Activated T-helper 1 cell treated with Interleukin-2 at 50 U/mL for 16 hours (primary cell): Measurements from ENCODE around the gene ZCCHC9.
"Not testable (repeated sequence)": the region's sequence is repeated elsewhere in the genome, so short reads cannot be mapped to it uniquely, and the experiment has no call there.

Experiments used
- DNase-seq: peaks from one replicate; pipeline ENCODE4 v3.0.0-alpha.2; 2020; ENCODE audit warnings: low read depth

The ZCCHC9 gene

GRCh38 chr5:81301271-81302015 is at the start of gene ZCCHC9:
Gene ZCCHC9 (plus strand): TSS chr5:81301587. CDS start chr5:81304758, 3,171 bp downstream.
- DNase-seq, result peak; percentile 85

- DNase-seq, result no peak
These were observed 49.5 kb upstream of the ZCCHC9 start for GRCh38 chr5:81251922-81252321.

GRCh38 chr5:81252904-81253303 is 48.5 kb upstream of the ZCCHC9 start:
- DNase-seq, result no peak

- DNase-seq, result no peak
These were observed 47.5 kb upstream of the ZCCHC9 start for GRCh38 chr5:81253875-81254274.

- DNase-seq, result no peak
These were observed 46.4 kb upstream of the ZCCHC9 start for GRCh38 chr5:81254886-81255559.

- DNase-seq, result no peak
These were observed 44.6 kb upstream of the ZCCHC9 start for GRCh38 chr5:81256766-81257165.

GRCh38 chr5:81262796-81263195 is 38.6 kb upstream of the ZCCHC9 start:
- not testable (repeated sequence) for DNase-seq

- no peak for DNase-seq
These were observed 36.3 kb upstream of the ZCCHC9 start for GRCh38 chr5:81265101-81265500.

GRCh38 chr5:81268521-81269196 is 32.7 kb upstream of the ZCCHC9 start:
- DNase-seq, result no peak

GRCh38 chr5:81269751-81270393 is 31.5 kb upstream of the ZCCHC9 start:
- DNase-seq, result no peak

GRCh38 chr5:81270394-81271027 is 30.9 kb upstream of the ZCCHC9 start:
- not testable (repeated sequence) for DNase-seq

- DNase-seq, result no peak
These were observed 17.4 kb upstream of the ZCCHC9 start for GRCh38 chr5:81283976-81284375.

- DNase-seq, result no peak
These were observed 15.2 kb upstream of the ZCCHC9 start for GRCh38 chr5:81286059-81286617.

GRCh38 chr5:81288021-81288433 is 13.4 kb upstream of the ZCCHC9 start:
- DNase-seq, result no peak

- DNase-seq, result no peak
These were observed 11.2 kb upstream of the ZCCHC9 start for GRCh38 chr5:81290146-81290545.

GRCh38 chr5:81292130-81292529 is 9.3 kb upstream of the ZCCHC9 start:
- DNase-seq, result no peak

- not testable (repeated sequence) for DNase-seq
These were observed 7.4 kb upstream of the ZCCHC9 start for GRCh38 chr5:81294021-81294420.

- no peak for DNase-seq
These were observed 3.9 kb upstream of the ZCCHC9 start for GRCh38 chr5:81297531-81297930.

- no peak for DNase-seq
These were observed 491 bp upstream of the ZCCHC9 start for GRCh38 chr5:81300921-81301270.

- DNase-seq, result no peak
These were observed 1.2 kb downstream of the ZCCHC9 start for GRCh38 chr5:81302596-81302995.

- no peak for DNase-seq
These were observed 2.2 kb downstream of the ZCCHC9 start for GRCh38 chr5:81303563-81303962.

GRCh38 chr5:81305785-81306184 is 4.4 kb downstream of the ZCCHC9 start:
- no peak for DNase-seq
